GM10248 (cell line): ENCODE data around the gene DPH2.

ENCODE experiments used
- CTCF ChIA-PET: fragments of 300-600 bp; sonication (Branson Sonifier 250); formaldehyde crosslinking; extraction: SDS; loops from one replicate; lab custom pipeline; 2021; ENCODE audit warnings: antibody characterized with exemption; lab: Yijun Ruan, JAX
- POLR2A ChIA-PET: fragments of 350-650 bp; sonication (Branson Sonifier 250); formaldehyde crosslinking; extraction: SDS; loops from one replicate; lab custom pipeline; 2020; ENCODE audit warnings: antibody characterized with exemption; lab: Yijun Ruan, JAX
- DNase-seq: peaks from one replicate; pipeline ENCODE4 v3.0.0; 2012; ENCODE audit errors: extremely low spot score
- TF ChIP-seq, protein P1 (sequence below): IDR thresholded peaks from 2 replicates; pipeline ENCODE4 v1.5.1; 2012; ENCODE audit warnings: mild to moderate bottlenecking, low read depth; ENCODE audit errors: extremely low read depth, missing control alignments, control extremely low read depth

The DPH2 gene

DNA sequence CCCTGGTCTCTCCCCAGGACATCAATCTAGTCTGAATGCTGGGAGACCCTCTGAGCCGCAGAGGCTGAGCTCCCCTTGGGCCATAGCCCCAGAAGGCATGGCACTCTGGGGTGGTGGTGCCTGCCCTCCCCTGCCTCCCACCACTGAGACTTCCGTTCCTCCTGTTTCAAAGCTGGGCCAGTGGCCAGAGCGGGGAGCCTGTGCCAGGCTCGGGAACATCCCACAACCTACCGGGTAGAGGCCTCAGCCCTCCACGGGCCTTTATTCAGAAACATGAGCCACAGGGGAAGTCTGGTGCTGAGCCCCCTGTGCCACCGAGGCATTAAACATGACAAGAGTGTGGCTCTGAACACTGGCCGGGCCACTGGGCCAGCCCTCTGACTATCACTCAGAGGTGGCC is 29.6 kb downstream of the DPH2 start:
- POLR2A ChIA-PET, result no interaction called here
- TF ChIP-seq, protein P1, sequence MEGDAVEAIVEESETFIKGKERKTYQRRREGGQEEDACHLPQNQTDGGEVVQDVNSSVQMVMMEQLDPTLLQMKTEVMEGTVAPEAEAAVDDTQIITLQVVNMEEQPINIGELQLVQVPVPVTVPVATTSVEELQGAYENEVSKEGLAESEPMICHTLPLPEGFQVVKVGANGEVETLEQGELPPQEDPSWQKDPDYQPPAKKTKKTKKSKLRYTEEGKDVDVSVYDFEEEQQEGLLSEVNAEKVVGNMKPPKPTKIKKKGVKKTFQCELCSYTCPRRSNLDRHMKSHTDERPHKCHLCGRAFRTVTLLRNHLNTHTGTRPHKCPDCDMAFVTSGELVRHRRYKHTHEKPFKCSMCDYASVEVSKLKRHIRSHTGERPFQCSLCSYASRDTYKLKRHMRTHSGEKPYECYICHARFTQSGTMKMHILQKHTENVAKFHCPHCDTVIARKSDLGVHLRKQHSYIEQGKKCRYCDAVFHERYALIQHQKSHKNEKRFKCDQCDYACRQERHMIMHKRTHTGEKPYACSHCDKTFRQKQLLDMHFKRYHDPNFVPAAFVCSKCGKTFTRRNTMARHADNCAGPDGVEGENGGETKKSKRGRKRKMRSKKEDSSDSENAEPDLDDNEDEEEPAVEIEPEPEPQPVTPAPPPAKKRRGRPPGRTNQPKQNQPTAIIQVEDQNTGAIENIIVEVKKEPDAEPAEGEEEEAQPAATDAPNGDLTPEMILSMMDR, result no peak
- CTCF ChIA-PET, result interaction anchor here (1.2 to 9.8 kb wide), 5 partner anchors 11 to 235 kb away, joined by 3 to 169 read pairs (median 5); partner anchors contain the start of gene SLC6A9

DNA sequence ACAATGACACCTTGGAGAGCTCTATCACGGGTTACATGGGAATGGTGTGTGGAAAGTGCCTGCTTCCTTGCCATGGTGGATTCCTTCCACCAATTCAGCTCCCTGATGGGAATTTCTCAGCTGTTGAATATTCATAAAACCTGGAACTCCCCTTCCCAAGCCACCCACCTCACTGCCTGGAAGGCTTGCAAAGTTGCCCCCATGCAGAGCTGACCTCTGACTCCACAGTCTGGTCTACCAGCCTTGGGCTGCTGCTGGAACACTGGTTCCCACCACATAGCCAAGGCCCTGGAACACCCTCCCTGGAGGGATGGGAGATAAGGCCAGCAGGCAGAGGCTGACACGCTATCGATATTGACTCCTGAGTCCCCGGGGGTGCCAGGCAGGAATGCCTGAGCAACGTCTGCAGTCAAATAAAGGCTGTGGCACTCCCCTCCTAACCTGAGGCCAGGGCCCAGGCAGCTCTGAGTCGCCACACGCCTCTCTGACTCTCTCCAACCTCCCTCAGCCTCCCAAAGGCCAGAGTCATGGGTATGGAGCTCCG is 30.4 kb downstream of the DPH2 start:
- ChIA-PET POLR2A (no interaction called here), CTCF (interaction anchor here (1.2 to 9.8 kb wide), 5 partner anchors 12 to 236 kb away, joined by 3 to 169 read pairs (median 5); partner anchors contain the start of gene SLC6A9)
- TF ChIP-seq, protein P1, result no peak
- DNase-seq, result no peak

More for the DNA sequence above, 29.6 kb downstream of the DPH2 start:
- DNase-seq, result no peak

DNA sequence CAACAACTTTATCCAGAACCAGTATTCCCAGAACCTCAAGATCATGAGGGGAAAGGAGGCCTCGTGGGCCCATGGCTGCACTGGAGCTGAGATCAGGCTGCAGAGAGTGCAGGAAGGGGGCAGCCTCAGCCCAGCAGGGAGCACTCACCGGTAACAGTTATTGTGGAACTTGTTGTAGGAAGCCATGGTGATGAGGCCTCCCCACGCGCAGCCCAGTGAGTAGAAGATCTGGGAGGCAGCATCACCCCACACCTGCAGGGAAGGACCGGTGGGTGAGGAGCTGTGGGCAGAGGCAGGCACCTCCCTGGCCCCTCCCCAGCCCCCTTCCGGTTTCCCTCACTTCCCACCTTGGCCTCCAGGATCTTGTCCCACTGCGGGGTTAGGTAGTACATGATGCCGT is 32.4 kb downstream of the DPH2 start:
- ChIA-PET POLR2A (no interaction called here), CTCF (interaction anchor here (1.2 to 9.8 kb wide), 4 partner anchors 9 to 43 kb away, joined by 3 to 183 read pairs (median 88); partner anchors contain the start of gene SLC6A9)
- DNase-seq, result no peak
- TF ChIP-seq, protein P1, result no peak

DNA sequence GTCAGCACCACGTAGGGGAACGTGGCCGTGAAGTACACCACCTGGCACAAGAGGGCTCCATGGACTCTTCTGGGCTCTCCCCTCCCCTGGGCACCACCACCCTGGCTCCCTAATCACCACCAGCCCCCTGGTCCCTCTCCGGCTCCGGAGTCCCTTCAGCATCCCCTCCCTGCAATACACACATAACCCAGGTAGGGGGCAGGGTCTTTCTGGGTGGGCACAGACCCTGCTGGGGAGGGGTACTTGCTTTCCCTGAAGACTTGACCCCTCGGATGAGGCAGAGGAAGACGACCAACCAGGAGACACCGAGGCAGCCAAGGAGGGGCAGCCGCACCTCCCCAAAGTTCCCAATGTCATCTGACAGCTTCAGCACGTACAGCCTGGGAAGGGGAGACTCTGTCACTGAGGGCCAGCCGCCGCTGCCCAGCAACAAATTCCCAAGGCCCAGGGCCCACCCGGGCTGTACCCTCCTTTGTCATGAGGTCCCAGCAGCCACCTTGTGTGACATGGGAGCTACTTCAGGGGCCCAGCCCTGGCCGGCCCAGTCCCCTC is 32.9 kb downstream of the DPH2 start:
- DNase-seq, result no peak
- ChIA-PET POLR2A (no interaction called here), CTCF (interaction anchor here (1.3 to 9.8 kb wide), 4 partner anchors 8 to 43 kb away, joined by 5 to 183 read pairs (median 88); partner anchors contain the start of gene SLC6A9)
- TF ChIP-seq, protein P1, result no peak

DNA sequence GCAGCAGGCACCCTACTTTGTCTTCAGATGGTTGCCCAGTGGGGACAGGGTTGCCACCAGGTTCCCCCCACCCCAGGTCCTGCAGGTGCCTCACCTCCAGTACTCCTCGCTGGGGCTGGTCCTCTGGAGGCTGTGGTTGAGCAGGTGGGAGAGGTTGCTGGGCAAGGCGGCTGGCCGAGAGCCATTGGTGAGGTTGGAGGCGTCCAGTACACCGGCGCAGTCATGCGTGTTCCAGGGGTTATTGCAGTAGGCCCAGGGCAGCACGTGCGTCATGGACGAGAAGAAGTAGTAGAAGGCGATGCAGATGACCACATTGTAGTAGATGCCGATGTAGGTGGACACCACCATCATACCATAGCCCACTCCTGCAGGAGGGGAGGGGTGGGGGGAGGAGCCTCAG is 38.4 kb downstream of the DPH2 start:
- TF ChIP-seq, protein P1, result no peak
- DNase-seq, result no peak
- CTCF ChIA-PET, result interaction anchor here (1.2 kb wide), 1 partner anchor 29 kb away, joined by 5 read pairs; no protein-coding TSS in a partner anchor
- POLR2A ChIA-PET, result interaction anchor here (0.6 kb wide), 1 partner anchor 15 kb away, joined by 3 read pairs; no protein-coding TSS in a partner anchor

DNA sequence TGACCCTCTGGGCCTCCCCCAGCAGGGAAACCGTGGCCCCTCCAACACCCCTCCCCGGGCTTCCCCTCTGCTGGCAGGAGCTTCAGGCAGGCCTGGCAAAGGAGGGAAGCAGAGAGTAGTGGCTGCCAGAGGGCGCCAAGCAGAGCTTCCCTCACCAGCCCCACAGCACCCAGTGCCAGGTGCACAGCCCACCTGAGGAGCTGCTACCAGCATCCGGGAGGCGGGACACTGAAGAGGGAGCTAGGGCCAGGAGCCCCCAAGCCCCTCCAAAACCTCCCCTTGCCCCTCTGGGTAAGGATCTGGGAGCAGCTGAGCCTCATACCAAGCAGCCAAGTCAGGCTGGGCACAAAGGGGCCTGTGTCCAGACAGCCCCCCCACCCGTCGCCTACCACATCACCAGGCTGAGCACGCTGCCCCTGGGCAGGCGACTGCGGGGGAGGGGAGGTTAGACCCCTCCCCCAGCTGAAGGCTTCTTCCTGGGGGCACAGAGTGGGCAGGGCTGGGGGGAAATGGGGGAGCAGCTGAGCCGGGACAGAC is 41.2 kb downstream of the DPH2 start:
- ChIA-PET CTCF (interaction anchor here (1.2 to 4.0 kb wide), 5 partner anchors 9 to 642 kb away, joined by 3 to 22 read pairs (median 6); no protein-coding TSS in a partner anchor), POLR2A (no interaction called here)
- TF ChIP-seq, protein P1, result no peak
- DNase-seq, result no peak
